HepG2 (cell line): ENCODE data around the gene PSMD8. TPM values are rescaled to one million over a fixed set of nuclear protein-coding genes. Genes with fewer than 3 reads are reported as not detected.

Experiments used
- ARID2 ChIP-seq: sonication (generic); formaldehyde crosslinking; IDR thresholded peaks from 2 replicates; pipeline ENCODE4 v1.8.1; 2022; ENCODE audit warnings: mild to moderate bottlenecking, missing genetic modification reagents, borderline replicate concordance
- CCDC6 ChIP-seq: sonication (generic); formaldehyde crosslinking; IDR thresholded peaks from 2 replicates; pipeline ENCODE4 v1.8.1; 2022; ENCODE audit warnings: mild to moderate bottlenecking, missing genetic modification reagents, moderate library complexity
- EED ChIP-seq: sonication (generic); formaldehyde crosslinking; IDR thresholded peaks from 2 replicates; pipeline ENCODE4 v1.5.0; 2020; ENCODE audit warnings: mild to moderate bottlenecking, missing genetic modification reagents
- KAT2B ChIP-seq: fragments of 150-350 bp; IDR thresholded peaks from 2 replicates; pipeline ENCODE4 v1.6.1; 2014; ENCODE audit warnings: low read depth, low read length, borderline replicate concordance
- KDM4B ChIP-seq: sonication (generic); formaldehyde crosslinking; IDR thresholded peaks from 2 replicates; pipeline ENCODE4 v1.4.0; 2020; ENCODE audit warnings: missing genetic modification reagents
- MED1 ChIP-seq: sonication (generic); formaldehyde crosslinking; IDR thresholded peaks from 2 replicates; pipeline ENCODE4 v1.4.0; 2020; ENCODE audit warnings: missing genetic modification reagents
- MIER2 ChIP-seq: IDR thresholded peaks from 2 replicates; pipeline ENCODE4 v1.6.1; 2016; ENCODE audit warnings: missing biosample characterization, missing genetic modification reagents
- NFRKB ChIP-seq: fragments of 450-650 bp; IDR thresholded peaks from 2 replicates; pipeline ENCODE4 v1.6.1; 2017
- PAF1 ChIP-seq: IDR thresholded peaks from 2 replicates; pipeline ENCODE4 v1.6.1; 2016; ENCODE audit warnings: missing genetic modification reagents, missing compliant biosample characterization
- POLR2AphosphoS2 ChIP-seq: IDR thresholded peaks from 2 replicates; pipeline ENCODE4 v1.6.1; 2011; ENCODE audit warnings: low read depth, low read length, improper control_type of control experiment
- PRDM4 ChIP-seq: sonication (generic); formaldehyde crosslinking; IDR thresholded peaks from 2 replicates; pipeline ENCODE4 v1.9.0; 2021; ENCODE audit warnings: missing genetic modification reagents, borderline replicate concordance
- RBFOX2 ChIP-seq: fragments of 200-400 bp; formaldehyde crosslinking; IDR thresholded peaks from 2 replicates; pipeline ENCODE4 v1.6.1; 2017; ENCODE audit warnings: low read depth, mild to moderate bottlenecking, low read length
- SKIL ChIP-seq: sonication (generic); formaldehyde crosslinking; IDR thresholded peaks from 2 replicates; pipeline ENCODE4 v1.8.0; 2022; ENCODE audit warnings: missing genetic modification reagents, mild to moderate bottlenecking, moderate library complexity, borderline replicate concordance
- SNAPC2 ChIP-seq: sonication (generic); formaldehyde crosslinking; IDR thresholded peaks from 2 replicates; pipeline ENCODE4 v1.8.1; 2022; ENCODE audit warnings: mild to moderate bottlenecking, missing genetic modification reagents
- SNAPC4 ChIP-seq: sonication (generic); formaldehyde crosslinking; IDR thresholded peaks from 2 replicates; pipeline ENCODE4 v1.4.0; 2020; ENCODE audit warnings: mild to moderate bottlenecking, missing genetic modification reagents
- ZBTB7A ChIP-seq: sonication (generic); formaldehyde crosslinking; IDR thresholded peaks from 2 replicates; pipeline ENCODE4 v1.8.0; 2022; ENCODE audit warnings: mild to moderate bottlenecking, missing genetic modification reagents
- ZC3H13 ChIP-seq: sonication (generic); formaldehyde crosslinking; IDR thresholded peaks from 2 replicates; pipeline ENCODE4 v1.8.1; 2023; ENCODE audit warnings: mild to moderate bottlenecking, missing genetic modification reagents, moderate library complexity
- ZC3H4 ChIP-seq: sonication (generic); formaldehyde crosslinking; IDR thresholded peaks from 2 replicates; pipeline ENCODE4 v1.4.0; 2020; ENCODE audit warnings: missing genetic modification reagents, borderline replicate concordance
- ZNF235 ChIP-seq: sonication (generic); formaldehyde crosslinking; IDR thresholded peaks from 2 replicates; pipeline ENCODE4 v1.8.1; 2023; ENCODE audit warnings: mild to moderate bottlenecking, missing genetic modification reagents, borderline replicate concordance
- ZNF354B ChIP-seq: sonication (generic); formaldehyde crosslinking; IDR thresholded peaks from 2 replicates; pipeline ENCODE4 v1.8.0; 2022; ENCODE audit warnings: mild to moderate bottlenecking, missing genetic modification reagents
- ZNF441 ChIP-seq: sonication (generic); formaldehyde crosslinking; IDR thresholded peaks from 2 replicates; pipeline ENCODE4 v1.7.0; 2021; ENCODE audit warnings: missing genetic modification reagents, borderline replicate concordance
- ZSCAN30 ChIP-seq: sonication (generic); formaldehyde crosslinking; IDR thresholded peaks from 2 replicates; pipeline ENCODE4 v1.5.0; 2020; ENCODE audit warnings: mild to moderate bottlenecking, missing genetic modification reagents
- polyA plus RNA-seq, 8 experiments: library from polyadenylated mRNA; depleted of rRNA in 3 of 8; stranded (reverse) in 7 of 8; unstranded in 1 of 8; fragments of >200 nt; fragmentation: Illumina TruSeq in 4 of 8; extraction: Trizol in 4 of 8; gene quantifications; 2 replicates each; pipeline versions ENCODE4 v1.2.1 to v1.2.3, GENCODE V29; 2011 to 2016; ENCODE audit warnings: low read depth in 4 of 8, missing spikeins in 1 of 8, mixed read lengths in 1 of 8; ENCODE audit not compliant: insufficient read depth in 1 of 8
- total RNA-seq, 5 experiments: library from RNA; depleted of rRNA; stranded (reverse); fragments of >200 nt; fragmentation: Illumina TruSeq; extraction: Trizol; gene quantifications; 2 replicates each; pipeline ENCODE4 v1.2.3, GENCODE V29; 2016; ENCODE audit warnings: low read depth in 1 of 5

The PSMD8 gene
- total and polyA plus RNA-seq, 2 of the 13 experiments (the other 11 are each of a cell fraction or from before 2014, with no cell fraction given) = 162 to 296 TPM

GRCh38 chr19:38335949-38336637 is 38.3 kb upstream of the PSMD8 start (continued):
- TF ChIP-seq SNAPC4 (no peak), ARID2 (CRISPR knock-in tag) (no peak), ZC3H4 (CRISPR knock-in tag) (no peak), MIER2 (no peak), POLR2AphosphoS2 (no peak), KDM4B (CRISPR knock-in tag) (no peak), MED1 (no peak; the same call in 1 of the 2 replicates), RBFOX2 (no peak), ZBTB7A (no peak), ZSCAN30 (CRISPR knock-in tag) (no peak), EED (CRISPR knock-in tag) (no peak), ZNF235 (0 out of 2 replicates have a peak, but pooled peaks have one; percentile 58), KAT2B (no peak), PRDM4 (no peak), ZNF354B (CRISPR knock-in tag) (no peak), CCDC6 (CRISPR knock-in tag) (0 out of 2 replicates have a peak, but pooled peaks have one; percentile 27), SNAPC2 (CRISPR knock-in tag) (no peak), SKIL (0 out of 2 replicates have a peak, but pooled peaks have one; percentile 41), PAF1 (no peak), NFRKB (no peak), ZC3H13 (CRISPR knock-in tag) (no peak), ZNF441 (CRISPR knock-in tag) (no peak)
